ENCODE measurements around the gene FGF21. TPM values are rescaled to one million over a fixed set of nuclear protein-coding genes. Genes with fewer than 3 reads are reported as not detected.
"Not testable (repeated sequence)": the region's sequence is repeated elsewhere in the genome, so short reads cannot be mapped to it uniquely, and the experiment has no call there.

The FGF21 gene
- polyA plus RNA-seq, 6 donors from 2014 or later: not detected

DNA sequence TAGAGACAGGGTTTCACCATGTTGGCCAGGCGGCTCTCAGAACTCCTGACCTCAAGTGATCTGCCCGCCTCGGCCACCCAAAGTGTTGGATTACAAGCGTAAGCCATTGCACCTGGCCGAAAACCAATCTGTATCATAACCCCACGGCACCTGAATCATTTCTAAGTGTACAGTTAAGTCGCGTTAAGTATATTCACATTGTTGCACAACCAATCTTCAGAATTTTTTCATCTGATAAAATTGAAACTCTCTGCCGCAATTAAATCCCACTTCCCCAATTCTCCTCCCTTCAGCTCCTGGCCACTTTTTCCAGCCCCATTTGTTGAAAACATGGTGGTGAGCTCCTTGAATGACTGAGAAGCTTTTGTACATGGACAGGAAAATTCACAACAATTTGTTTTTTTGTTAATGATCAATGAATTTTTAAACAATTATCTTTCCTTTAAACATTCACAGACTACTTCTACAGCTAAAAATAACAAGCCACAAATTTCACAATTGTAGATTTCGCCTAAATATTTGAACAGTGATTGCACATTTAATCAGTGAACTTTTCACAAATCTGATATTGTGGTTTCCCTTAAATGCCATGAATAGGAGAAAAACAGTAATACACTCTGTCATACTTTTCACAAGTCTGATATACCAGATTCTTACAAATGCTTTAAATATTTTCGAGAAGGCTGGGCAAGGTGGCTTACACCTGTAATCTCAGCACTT lies 13.8 kb downstream of the FGF21 start:
- no peaks in the 10 kb centered on the region for H3K36me3 Mint-ChIP-seq
- DNase-seq: no peak
- H3K9me3 Mint-ChIP-seq: no peaks in the 10 kb centered on the region
- H3K27ac Mint-ChIP-seq: peak overlapping the region in 1 of 6 donors; percentile 44
- H3K27me3 Mint-ChIP-seq: peaks cover 13 to 46% (median 23%) of the 10 kb centered on the region in 3 donors
- no peaks in the 10 kb centered on the region for H3K4me1 Mint-ChIP-seq
- ATAC-seq (ENCODE audit: low read depth in 2 of 2): no peak
- H3K4me3 Mint-ChIP-seq: no peak overlapping the region

DNA sequence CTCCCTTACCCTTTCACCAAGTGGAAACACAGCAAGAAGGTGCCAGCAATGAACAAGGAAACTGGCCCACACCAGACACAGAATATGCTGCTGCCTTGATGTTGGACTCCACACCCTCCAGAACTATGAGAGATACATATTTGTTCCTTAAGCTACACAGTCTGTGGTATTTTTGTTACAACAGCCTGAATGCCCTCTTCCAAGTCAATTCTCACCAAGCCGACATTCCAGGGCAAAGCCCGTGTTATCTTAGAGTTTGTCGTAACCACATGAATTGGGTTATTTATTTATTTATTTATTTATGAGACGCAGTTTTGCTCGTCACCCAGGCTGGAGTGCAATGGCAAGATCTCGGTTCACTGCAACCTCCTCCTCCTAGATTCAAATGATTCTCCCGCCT lies 14.9 kb downstream of the FGF21 start:
- H3K9me3 Mint-ChIP-seq: no peaks in the 10 kb centered on the region
- ATAC-seq (ENCODE audit: low read depth in 2 of 2) (no peak), DNase-seq (no peak)
- no peaks in the 10 kb centered on the region for H3K4me1 Mint-ChIP-seq
- no peaks in the 10 kb centered on the region for H3K36me3 Mint-ChIP-seq
- no peak overlapping the region for H3K4me3 Mint-ChIP-seq
- peaks cover 9 to 40% (median 16%) of the 10 kb centered on the region in 3 donors for H3K27me3 Mint-ChIP-seq
- no peak overlapping the region for H3K27ac Mint-ChIP-seq

DNA sequence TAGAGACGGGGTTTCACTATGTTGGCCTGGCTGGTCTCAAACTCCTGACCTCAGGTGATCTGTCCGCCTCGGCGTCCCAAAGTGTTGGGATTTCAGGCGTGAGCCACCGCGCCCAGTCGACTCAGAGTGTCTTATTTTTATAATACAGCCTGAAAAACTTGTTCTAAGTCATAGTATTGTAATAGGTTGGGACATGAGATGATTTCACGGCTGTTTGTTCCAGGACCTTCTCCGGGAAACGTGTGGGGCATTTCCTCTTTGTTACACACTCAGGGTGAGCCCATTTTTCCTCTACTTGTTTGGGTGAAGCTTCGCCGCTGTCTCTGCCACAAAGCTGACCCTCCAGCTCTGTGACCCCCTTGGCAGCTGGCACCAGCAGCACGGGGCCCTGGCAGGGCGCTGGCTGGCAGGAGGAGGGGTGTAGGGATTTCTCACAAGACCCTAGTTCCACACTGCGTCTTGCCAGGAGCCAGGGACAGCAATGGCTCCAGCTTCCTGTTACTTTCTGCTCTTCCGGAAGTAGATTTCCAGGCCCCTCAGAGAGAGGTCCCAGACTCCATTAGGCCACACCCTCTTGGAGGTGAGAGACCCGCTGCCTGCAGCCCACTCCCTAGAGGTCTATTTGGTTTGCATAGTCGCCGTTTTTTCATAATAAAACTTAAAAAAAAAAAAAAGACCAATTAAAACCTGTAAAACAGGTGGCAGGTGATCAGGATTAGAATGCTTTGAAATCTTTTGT lies 15.6 kb downstream of the FGF21 start:
- ATAC-seq (ENCODE audit: low read depth in 2 of 2): no peak
- Mint-ChIP-seq H3K36me3 (no peaks in the 10 kb centered on the region), H3K4me3 (no peak overlapping the region)

DNA sequence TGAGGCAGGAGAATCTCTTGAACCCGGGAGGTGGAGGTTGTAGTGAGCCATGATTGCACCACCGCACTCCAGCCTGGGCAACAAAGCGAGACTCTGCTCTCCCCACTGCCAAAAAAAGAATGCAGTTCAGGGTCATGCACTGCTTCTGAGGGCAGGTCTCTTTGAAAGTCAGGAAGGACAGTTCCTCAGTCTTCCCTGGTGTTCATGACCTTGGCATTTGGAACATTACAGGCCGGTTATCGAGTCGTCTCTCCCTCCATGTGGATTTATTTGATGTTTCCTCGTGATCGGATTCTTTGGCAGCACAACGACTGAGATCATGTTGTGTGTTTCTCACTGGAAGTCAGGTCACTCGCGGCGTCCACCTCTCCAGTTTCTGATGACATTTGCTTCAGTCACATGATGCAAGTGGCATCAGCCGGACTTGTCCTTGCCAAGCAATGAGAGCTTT lies 17.2 kb downstream of the FGF21 start:
- Mint-ChIP-seq H3K9me3 (no peaks in the 10 kb centered on the region), H3K4me1 (no peaks in the 10 kb centered on the region), H3K36me3 (no peaks in the 10 kb centered on the region), H3K27ac (peak overlapping the region in 2 of 6 donors; percentile 66 to 76), H3K4me3 (no peak overlapping the region), H3K27me3 (peaks cover 3 to 25% (median 8%) of the 10 kb centered on the region in 3 donors)
- no peak for ATAC-seq (ENCODE audit: low read depth in 2 of 2)
- DNase-seq: no peak

More for the DNA sequence above, 15.6 kb downstream of the FGF21 start:
- DNase-seq: no peak
- H3K4me1 Mint-ChIP-seq: no peaks in the 10 kb centered on the region
- H3K27me3 Mint-ChIP-seq: peaks cover 5 to 36% (median 16%) of the 10 kb centered on the region in 3 donors
- peak overlapping the region in 1 of 6 donors; percentile 7 for H3K27ac Mint-ChIP-seq
- H3K9me3 Mint-ChIP-seq: no peaks in the 10 kb centered on the region

DNA sequence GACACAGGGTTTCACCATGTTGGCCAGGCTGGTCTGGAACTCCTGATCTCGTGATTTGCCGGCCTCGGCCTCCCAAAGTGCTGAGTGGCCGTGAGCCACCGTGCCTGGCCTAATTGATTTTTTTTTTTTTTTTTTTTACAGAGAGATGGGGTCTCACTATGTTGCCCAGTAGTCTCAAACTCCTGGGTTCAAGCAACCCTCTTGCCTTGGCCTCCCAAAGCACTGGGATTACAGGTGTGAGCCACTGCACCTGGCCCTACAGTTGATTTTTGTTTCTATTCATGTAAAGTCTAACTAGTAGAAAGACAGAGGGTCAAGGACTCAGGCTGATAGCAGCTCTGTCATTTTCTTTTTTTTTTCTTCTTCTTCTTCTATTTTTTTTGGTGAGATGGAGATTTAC lies 21.8 kb downstream of the FGF21 start:
- H3K36me3 Mint-ChIP-seq: no peaks in the 10 kb centered on the region
- DNase-seq (no peak), ATAC-seq (ENCODE audit: low read depth in 2 of 2) (no peak)
- peaks cover 0 to 2% (median 0%) of the 10 kb centered on the region in 7 donors for H3K9me3 Mint-ChIP-seq
- H3K27me3 Mint-ChIP-seq: peaks cover 0 to 3% (median 0%) of the 10 kb centered on the region in 3 donors
- H3K27ac Mint-ChIP-seq: no peak overlapping the region
- H3K4me3 Mint-ChIP-seq: no peak overlapping the region
- peaks cover 6 to 8% (median 8%) of the 10 kb centered on the region in 3 donors for H3K4me1 Mint-ChIP-seq

DNA sequence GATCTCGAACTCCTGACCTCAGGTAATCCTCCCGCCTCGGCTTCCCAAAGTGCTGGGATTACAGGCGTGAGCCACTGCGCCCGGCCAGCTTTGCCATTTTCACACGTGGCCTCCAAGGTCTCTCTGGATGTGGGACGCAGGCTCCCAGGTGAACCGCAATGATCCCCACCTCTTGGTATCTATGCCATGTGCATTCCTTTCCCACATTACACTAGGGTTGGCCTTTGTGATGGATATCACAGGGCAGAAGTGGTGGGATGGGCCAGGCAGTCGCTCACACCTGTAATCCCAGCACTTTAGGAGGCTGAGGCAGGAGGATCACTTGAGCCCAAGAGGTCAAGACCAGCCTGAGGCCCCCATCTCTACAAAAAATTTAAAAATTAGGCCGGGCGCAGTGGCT lies 22.4 kb downstream of the FGF21 start:
- no peak for ATAC-seq (ENCODE audit: low read depth in 2 of 2)
- Mint-ChIP-seq H3K27ac (peak overlapping the region in 1 of 6 donors; percentile 15), H3K4me3 (no peak overlapping the region), H3K36me3 (no peaks in the 10 kb centered on the region), H3K4me1 (peaks cover 11 to 13% (median 11%) of the 10 kb centered on the region in 3 donors), H3K27me3 (peaks cover 0 to 1% (median 0%) of the 10 kb centered on the region in 3 donors), H3K9me3 (peaks cover 0 to 2% (median 0%) of the 10 kb centered on the region in 7 donors)
- DNase-seq: no peak

DNA sequence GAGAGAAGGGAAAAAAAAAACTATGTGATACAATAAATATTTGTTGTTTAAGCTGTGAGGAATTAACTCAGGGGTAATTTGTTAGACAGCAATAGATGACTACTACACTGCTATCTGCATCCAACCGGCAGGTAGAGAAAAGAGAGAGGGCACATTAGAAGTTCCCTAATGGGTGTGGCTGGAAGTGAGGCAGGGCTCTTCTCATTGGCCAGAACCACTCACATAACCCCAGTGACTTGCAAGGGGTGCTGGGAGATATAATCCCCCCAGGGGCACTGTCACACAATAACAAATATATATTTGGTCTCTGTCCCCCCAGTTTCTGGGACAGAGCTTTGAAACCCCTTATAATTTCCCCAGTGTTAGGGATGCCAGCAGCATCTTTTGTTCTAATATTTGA lies 24.3 kb downstream of the FGF21 start:
- no peaks in the 10 kb centered on the region for H3K36me3 Mint-ChIP-seq
- no peak overlapping the region for H3K4me3 Mint-ChIP-seq

DNA sequence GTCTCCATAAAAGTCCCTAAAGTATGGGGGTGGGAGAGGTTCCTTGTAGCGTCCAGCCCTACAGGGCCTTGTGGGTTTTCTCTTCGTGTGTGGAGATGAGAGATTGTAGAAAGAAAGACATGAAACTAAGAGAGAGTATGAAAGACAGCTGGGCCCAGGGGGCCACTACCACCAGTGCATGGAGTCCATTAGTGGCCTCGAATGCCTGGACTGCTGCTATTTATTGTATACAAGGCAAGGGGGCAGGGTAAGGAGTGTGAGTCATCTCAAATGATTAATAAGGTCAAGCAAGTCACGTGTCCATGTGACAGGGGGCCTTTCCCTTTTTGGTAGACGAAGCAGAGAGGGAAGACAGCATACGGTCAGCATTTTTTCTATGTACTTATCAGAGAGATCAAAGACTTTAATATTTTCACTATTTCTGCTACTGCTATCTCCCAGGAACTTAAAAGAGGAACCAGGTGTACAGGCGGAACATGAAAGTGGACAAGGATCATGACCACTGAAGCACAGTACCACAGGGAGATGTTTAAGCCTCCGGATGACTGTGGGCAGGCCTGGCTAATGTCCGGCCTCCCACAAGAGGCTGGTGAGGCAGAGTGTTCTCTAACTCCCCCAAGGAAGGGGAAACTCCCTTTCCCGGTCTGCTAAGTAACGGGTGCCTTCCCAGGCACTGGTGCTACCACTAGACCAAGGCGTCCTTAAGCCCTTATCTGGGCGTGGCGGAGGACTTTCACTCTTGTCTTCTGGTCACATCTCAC lies 25.5 kb downstream of the FGF21 start:
- peaks cover 0 to 2% (median 0%) of the 10 kb centered on the region in 7 donors for H3K9me3 Mint-ChIP-seq
- no peaks in the 10 kb centered on the region for H3K36me3 Mint-ChIP-seq
- ATAC-seq (ENCODE audit: low read depth in 2 of 2) (no peak), DNase-seq (no peak)
- peaks cover 11 to 13% (median 11%) of the 10 kb centered on the region in 3 donors for H3K4me1 Mint-ChIP-seq
- H3K4me3 Mint-ChIP-seq: no peak overlapping the region
- peak overlapping the region in 3 of 6 donors; percentile 37 to 88 (median 74) for H3K27ac Mint-ChIP-seq
- H3K27me3 Mint-ChIP-seq: no peaks in the 10 kb centered on the region

More for the DNA sequence above, 24.3 kb downstream of the FGF21 start:
- Mint-ChIP-seq H3K9me3 (peaks cover 0 to 2% (median 0%) of the 10 kb centered on the region in 7 donors), H3K27me3 (no peaks in the 10 kb centered on the region), H3K4me1 (peaks cover 11 to 13% (median 11%) of the 10 kb centered on the region in 3 donors), H3K27ac (peak overlapping the region in 2 of 6 donors; percentile 47 to 57)
- ATAC-seq (ENCODE audit: low read depth in 2 of 2) (peak; percentile 22 to 37), DNase-seq (no peak)

DNA sequence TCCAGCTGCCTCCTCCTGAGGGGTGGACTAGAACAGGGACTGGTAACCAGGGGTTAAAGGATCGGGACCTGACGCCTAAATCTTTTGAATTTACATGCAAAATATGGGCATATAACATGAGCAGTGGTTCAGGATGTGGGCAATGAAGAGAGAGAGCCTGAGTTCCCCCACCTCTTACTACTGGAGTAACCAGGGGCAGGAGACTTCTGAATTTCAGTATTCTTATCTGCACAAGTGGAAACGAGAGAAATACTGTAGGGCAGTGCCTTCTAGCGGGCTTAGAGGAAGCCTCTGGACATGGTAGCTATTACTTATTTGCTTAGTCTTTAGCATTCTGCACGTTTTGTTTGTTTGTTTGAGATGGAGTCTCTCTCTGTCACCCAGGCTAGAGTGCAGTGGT lies 29.2 kb downstream of the FGF21 start:
- Mint-ChIP-seq H3K27me3 (no peaks in the 10 kb centered on the region), H3K36me3 (no peaks in the 10 kb centered on the region), H3K27ac (peak overlapping the region in 2 of 6 donors; percentile 13 to 78), H3K4me1 (peaks cover 6 to 12% (median 10%) of the 10 kb centered on the region in 3 donors), H3K4me3 (peak overlapping the region in 1 of 8 donors; percentile 24), H3K9me3 (no peaks in the 10 kb centered on the region)
- ATAC-seq (ENCODE audit: low read depth in 2 of 2): no peak
- no peak for DNase-seq

DNA sequence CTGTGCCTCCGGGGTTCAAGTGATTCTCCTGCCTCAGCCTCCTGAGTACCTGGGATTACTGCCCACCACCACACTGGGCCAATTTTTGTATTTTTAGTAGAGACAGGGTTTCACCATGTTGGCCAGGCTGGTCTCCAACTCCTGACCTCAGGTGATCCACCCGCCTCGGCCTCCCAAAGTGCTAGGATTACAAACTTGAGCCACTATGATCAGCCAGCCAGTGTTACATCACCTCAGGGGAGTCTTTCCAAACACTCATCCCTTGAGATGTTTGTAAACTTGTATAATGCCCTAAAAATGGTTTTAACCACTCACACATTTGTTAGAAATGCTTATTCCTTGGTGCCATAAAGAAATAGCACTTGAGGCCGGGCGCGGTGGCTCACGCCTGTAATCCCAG lies 31.1 kb downstream of the FGF21 start:
- H3K4me1 Mint-ChIP-seq; ATAC-seq (ENCODE audit: low read depth in 2 of 2): not testable (repeated sequence)

DNA sequence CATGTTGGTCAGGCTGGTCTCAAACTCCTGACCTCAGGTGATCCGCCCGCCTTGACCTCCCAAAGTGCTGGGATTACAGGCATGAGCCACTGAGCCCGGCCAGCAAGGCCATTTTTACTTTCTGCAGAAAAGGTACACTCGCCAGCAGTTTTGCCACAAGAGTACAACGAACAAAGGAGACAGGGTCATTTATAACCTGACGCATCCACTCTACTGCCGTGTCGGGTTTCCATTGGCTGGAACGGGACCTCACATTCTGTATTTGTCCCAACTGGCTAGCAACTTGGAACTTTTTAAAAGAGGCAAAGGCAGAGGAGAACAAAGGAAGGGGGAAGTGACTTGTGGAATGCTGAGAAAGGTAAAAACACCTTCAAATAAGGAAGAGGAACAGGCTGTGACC lies 32.0 kb downstream of the FGF21 start:
- peak overlapping the region in 3 of 6 donors; percentile 20 to 63 (median 33) for H3K27ac Mint-ChIP-seq
- H3K9me3 Mint-ChIP-seq; H3K27me3 Mint-ChIP-seq; DNase-seq; ATAC-seq (ENCODE audit: low read depth in 2 of 2); H3K4me1 Mint-ChIP-seq; H3K36me3 Mint-ChIP-seq; H3K4me3 Mint-ChIP-seq: not testable (repeated sequence)

More for the DNA sequence above, 31.1 kb downstream of the FGF21 start:
- H3K9me3 Mint-ChIP-seq, H3K36me3 Mint-ChIP-seq, H3K27ac Mint-ChIP-seq, DNase-seq, H3K27me3 Mint-ChIP-seq, H3K4me3 Mint-ChIP-seq: not testable (repeated sequence)

DNA sequence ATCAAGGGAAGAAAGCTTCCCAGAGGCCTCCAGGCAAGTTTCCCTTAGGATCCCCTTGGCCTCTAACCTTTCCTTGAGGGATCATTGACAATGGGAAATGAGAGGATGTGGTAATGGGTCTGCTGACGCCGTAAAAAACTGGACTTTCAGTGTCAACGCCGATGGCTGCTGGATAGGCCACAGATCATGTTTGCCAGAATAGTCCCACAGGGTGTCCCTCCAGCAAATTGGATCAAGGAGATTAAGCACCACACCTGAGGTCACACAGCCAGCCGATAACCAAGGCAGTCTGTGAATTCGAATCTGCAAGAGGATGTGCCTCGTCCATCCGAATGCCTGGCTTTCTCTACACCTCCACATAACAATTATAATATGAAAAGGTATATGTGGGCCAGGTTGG lies 37.9 kb downstream of the FGF21 start:
- peak overlapping the region in 1 of 8 donors; percentile 41 for H3K4me3 Mint-ChIP-seq
- peak overlapping the region in 1 of 6 donors; percentile 79 for H3K27ac Mint-ChIP-seq
- no peaks in the 10 kb centered on the region for H3K36me3 Mint-ChIP-seq
- peaks cover 8 to 15% (median 14%) of the 10 kb centered on the region in 3 donors for H3K4me1 Mint-ChIP-seq
- no peaks in the 10 kb centered on the region for H3K27me3 Mint-ChIP-seq
- no peaks in the 10 kb centered on the region for H3K9me3 Mint-ChIP-seq
- ATAC-seq (ENCODE audit: low read depth in 2 of 2): no peak
- DNase-seq: no peak

DNA sequence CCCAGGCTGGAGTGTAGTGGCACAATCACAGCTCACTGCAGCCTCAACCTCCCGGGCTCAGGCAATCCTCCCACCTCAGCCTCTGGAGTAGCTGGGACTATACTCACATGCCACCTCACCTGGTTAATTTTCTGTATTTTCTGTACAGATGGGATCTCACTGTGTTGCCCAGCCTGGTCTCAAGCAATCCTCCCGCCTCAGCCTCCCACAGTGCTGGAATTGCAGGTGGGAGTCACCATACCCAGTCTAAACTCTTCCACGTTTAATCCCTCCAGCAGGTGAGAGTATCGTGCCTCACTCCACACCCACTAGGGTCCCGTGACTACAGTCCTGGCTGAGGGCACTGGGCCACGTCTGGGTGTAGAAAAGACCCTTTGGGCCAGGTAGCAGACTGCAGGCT lies 39.0 kb downstream of the FGF21 start:
- Mint-ChIP-seq H3K36me3 (no peaks in the 10 kb centered on the region), H3K27me3 (no peaks in the 10 kb centered on the region), H3K27ac (peak overlapping the region in 2 of 6 donors; percentile 84 to 93)

More for the DNA sequence above, 39.0 kb downstream of the FGF21 start:
- Mint-ChIP-seq H3K4me1 (peaks cover 8 to 15% (median 14%) of the 10 kb centered on the region in 3 donors), H3K9me3 (no peaks in the 10 kb centered on the region), H3K4me3 (peak overlapping the region in 5 of 8 donors; percentile 78 to 95 (median 95))
- ATAC-seq (ENCODE audit: low read depth in 2 of 2) (no peak), DNase-seq (no peak)
